GM23338 (cell line): Measurements from ENCODE around the gene C1QA. TPM values are rescaled to one million over a fixed set of nuclear protein-coding genes. Genes with fewer than 3 reads are reported as not detected.

Experiments used
- ATAC-seq: fragments of 200-7000 bp; cut with Tn5 transposase; 3 replicates; pipeline ENCODE4 v1.9.1; 2020
- DNase-seq: peaks from one replicate; pipeline ENCODE4 v3.0.0-alpha.2; 2015; ENCODE audit warnings: low spot score
- H2AFZ ChIP-seq: fragments of 200-600 bp; sonication (generic); 2 replicates; pipeline ENCODE4 v1.8.0; 2016; ENCODE audit warnings: antibody characterized with exemption, mild to moderate bottlenecking, moderate library complexity
- H3F3A ChIP-seq: fragments of 200-600 bp; sonication (generic); replicated peaks from 2 replicates; pipeline ENCODE4 v1.8.0; 2017; ENCODE audit warnings: antibody characterized with exemption, mixed run types, low read depth
- H3K27ac ChIP-seq: fragments of 200-600 bp; sonication (generic); 2 replicates; pipeline ENCODE4 v1.6.1; 2016; ENCODE audit warnings: low read depth
- H3K27me3 ChIP-seq: fragments of 200-600 bp; sonication (generic); 2 replicates; pipeline ENCODE4 v1.8.0; 2016; ENCODE audit warnings: mild to moderate bottlenecking, mixed run types, moderate library complexity; ENCODE audit not compliant: insufficient read depth
- H3K36me3 ChIP-seq: fragments of 200-600 bp; sonication (generic); 2 replicates; pipeline ENCODE4 v1.8.0; 2016; ENCODE audit warnings: mild to moderate bottlenecking; ENCODE audit not compliant: insufficient read depth
- H3K4me1 ChIP-seq: fragments of 200-600 bp; sonication (generic); 2 replicates; pipeline ENCODE4 v1.8.0; 2016; ENCODE audit warnings: mild to moderate bottlenecking, moderate library complexity; ENCODE audit not compliant: insufficient read depth
- H3K4me2 ChIP-seq: fragments of 200-600 bp; sonication (generic); 2 replicates; pipeline ENCODE4 v1.7.1; 2017; ENCODE audit warnings: mixed run types
- H3K4me3 ChIP-seq: fragments of 200-600 bp; sonication (generic); 2 replicates; pipeline ENCODE4 v1.6.1; 2016; ENCODE audit warnings: mixed run types
- H3K79me2 ChIP-seq: fragments of 200-600 bp; sonication (generic); replicated peaks from 2 replicates; pipeline ENCODE4 v1.8.0; 2017; ENCODE audit warnings: mild to moderate bottlenecking; ENCODE audit not compliant: insufficient read depth
- H3K9me2 ChIP-seq: fragments of 200-600 bp; sonication (generic); 2 replicates; pipeline ENCODE4 v1.8.0; 2017; ENCODE audit not compliant: insufficient read depth
- H4K20me1 ChIP-seq: fragments of 200-600 bp; sonication (generic); replicated peaks from 2 replicates; pipeline ENCODE4 v1.8.0; 2017; ENCODE audit warnings: mild to moderate bottlenecking; ENCODE audit not compliant: insufficient read depth
- H3K27ac Mint-ChIP-seq: 2 replicates; pipeline ENCODE4 v1.8.0; 2020; ENCODE audit warnings: inconsistent platforms, mild to moderate bottlenecking, moderate library complexity, mixed read lengths
- H3K27me3 Mint-ChIP-seq: 3 replicates; pipeline ENCODE4 v1.8.0; 2022; ENCODE audit warnings: low read depth, mild to moderate bottlenecking, moderate library complexity, mixed read lengths, inconsistent platforms; ENCODE audit not compliant: insufficient read depth, poor library complexity
- H3K36me3 Mint-ChIP-seq: 3 replicates; pipeline ENCODE4 v1.8.0; 2021; ENCODE audit warnings: low read depth, mild to moderate bottlenecking, inconsistent platforms, moderate library complexity, mixed read lengths
- H3K4me1 Mint-ChIP-seq: 3 replicates; pipeline ENCODE4 v1.8.0; 2020; ENCODE audit warnings: mild to moderate bottlenecking, inconsistent platforms, mixed read lengths
- H3K4me3 Mint-ChIP-seq: 3 replicates; pipeline ENCODE4 v1.8.0; 2021; ENCODE audit warnings: moderate library complexity, mild to moderate bottlenecking, inconsistent platforms, mixed read lengths
- H3K9me3 Mint-ChIP-seq: 3 replicates; pipeline ENCODE4 v1.8.0; 2020; ENCODE audit warnings: moderate library complexity, mild to moderate bottlenecking, inconsistent platforms, mixed read lengths
- CREB1 ChIP-seq: fragments of 250-450 bp; sonication (Bioruptor Pico); IDR thresholded peaks from 2 replicates; pipeline ENCODE4 v1.5.0; 2020; ENCODE audit warnings: low read depth, mild to moderate bottlenecking, moderate library complexity
- ETS1 ChIP-seq: IDR thresholded peaks from 2 replicates; pipeline ENCODE4 v1.6.1; 2016; ENCODE audit warnings: antibody characterized with exemption
- EZH2 ChIP-seq: fragments of 200-600 bp; sonication (generic); IDR thresholded peaks from one replicate; pipeline ENCODE4 v1.8.0; 2017; ENCODE audit warnings: antibody characterized with exemption, mild to moderate bottlenecking, low read depth; ENCODE audit not compliant: unreplicated experiment
- EZH2phosphoT487 ChIP-seq: fragments of 200-600 bp; sonication (generic); IDR thresholded peaks from one replicate; pipeline ENCODE4 v1.8.1; 2018; ENCODE audit warnings: antibody characterized with exemption; ENCODE audit not compliant: unreplicated experiment
- JUNB ChIP-seq: IDR thresholded peaks from one replicate; pipeline ENCODE4 v1.6.1; 2016; ENCODE audit warnings: antibody characterized with exemption; ENCODE audit not compliant: unreplicated experiment
- NANOG ChIP-seq: IDR thresholded peaks from 2 replicates; pipeline ENCODE4 v1.6.1; 2016; ENCODE audit warnings: antibody characterized with exemption, borderline replicate concordance
- POLR2AphosphoS5 ChIP-seq: IDR thresholded peaks from 2 replicates; pipeline ENCODE4 v1.6.1; 2016; ENCODE audit warnings: antibody characterized with exemption, low read depth
- STAT1 ChIP-seq: IDR thresholded peaks from one replicate; pipeline ENCODE4 v1.6.1; 2016; ENCODE audit warnings: antibody characterized with exemption; ENCODE audit not compliant: unreplicated experiment
- ZNF114 ChIP-seq: fragments of 250-450 bp; sonication (Bioruptor Pico); IDR thresholded peaks from 2 replicates; pipeline ENCODE4 v1.5.0; 2020; ENCODE audit warnings: mild to moderate bottlenecking, moderate library complexity
- ZNF462 ChIP-seq: fragments of 250-450 bp; sonication (Bioruptor Pico); IDR thresholded peaks from 2 replicates; pipeline ENCODE4 v1.5.0; 2020; ENCODE audit warnings: mild to moderate bottlenecking, moderate library complexity
- long read RNA-seq: library from polyadenylated mRNA; unstranded; transcript quantifications from one replicate; pipeline ENCODE4 v2.0.0, GENCODE V29; 2020; ENCODE audit not compliant: unreplicated experiment
- polyA plus RNA-seq: library from polyadenylated mRNA; unstranded; fragments of >200 nt; fragmentation: Nextera tagmentation; extraction: Ambion mirVana; gene quantifications from 2 replicates; pipeline ENCODE4 v1.2.1, GENCODE V29; 2016
- total RNA-seq: library from RNA; depleted of rRNA; stranded (reverse); fragments of >200 nt; shearing (Covaris generic); gene quantifications from 2 replicates; pipeline ENCODE4 v1.2.3, GENCODE V29; 2014; rRNA removed

The C1QA gene
- not detected in 2 replicates for total RNA-seq
- polyA plus RNA-seq, result not detected in 2 replicates
- long read RNA-seq, result 0 reads

- Histone ChIP-seq H3K79me2 (no peaks in the 10 kb centered on the region), H3F3A (no peaks in the 10 kb centered on the region), H3K9me2 (no peaks in the 10 kb centered on the region), H3K4me3 (no peak within 1 kb of the TSS), H2AFZ (no peak within 1 kb of the TSS), H3K4me2 (no peak within 1 kb of the TSS), H4K20me1 (no peaks in the 10 kb centered on the region), H3K27ac (no peak within 1 kb of the TSS), H3K27me3 (no peaks in the 10 kb centered on the region), H3K36me3 (no peaks in the 10 kb centered on the region), H3K4me1 (peaks cover 8% of the 10 kb centered on the region)
- Mint-ChIP-seq H3K27me3 (peaks cover 7% of the 10 kb centered on the region), H3K4me1 (peaks cover 12% of the 10 kb centered on the region), H3K9me3 (no peaks in the 10 kb centered on the region; the same call in 2 of the 3 replicates), H3K27ac (no peak within 1 kb of the TSS), H3K36me3 (no peaks in the 10 kb centered on the region), H3K4me3 (no peak within 1 kb of the TSS)
- ATAC-seq (no peak), DNase-seq (no peak)
- TF ChIP-seq POLR2AphosphoS5 (no peak), ETS1 (no peak), ZNF114 (CRISPR knock-in tag) (no peak), CREB1 (CRISPR knock-in tag) (no peak), EZH2phosphoT487 (no peak)
These were observed at the start of gene C1QA for GRCh38 chr1:22636353-22636752. C1QA (plus strand) TSS chr1:22636628; CDS start chr1:22637617, 989 bp downstream.

GRCh38 chr1:22587247-22587646 is 49.2 kb upstream of the C1QA start:
- DNase-seq, result no peak
- Mint-ChIP-seq H3K36me3 (no peaks in the 10 kb centered on the region), H3K4me1 (no peaks in the 10 kb centered on the region), H3K27me3 (peaks cover 3% of the 10 kb centered on the region), H3K4me3 (no peak overlapping the region), H3K27ac (no peak overlapping the region), H3K9me3 (no peaks in the 10 kb centered on the region)
- Histone ChIP-seq H3K36me3 (no peaks in the 10 kb centered on the region), H3K79me2 (no peaks in the 10 kb centered on the region), H2AFZ (no peak overlapping the region), H3K27me3 (no peaks in the 10 kb centered on the region), H3F3A (no peaks in the 10 kb centered on the region), H4K20me1 (no peaks in the 10 kb centered on the region), H3K4me2 (no peak overlapping the region), H3K4me1 (no peaks in the 10 kb centered on the region), H3K9me2 (no peaks in the 10 kb centered on the region), H3K4me3 (no peak overlapping the region), H3K27ac (no peak overlapping the region)
- TF ChIP-seq NANOG (no peak), JUNB (no peak), EZH2 (no peak), STAT1 (no peak), ZNF114 (CRISPR knock-in tag) (no peak), EZH2phosphoT487 (no peak), CREB1 (CRISPR knock-in tag) (no peak), POLR2AphosphoS5 (no peak), ZNF462 (no peak), ETS1 (no peak)
- ATAC-seq, result no peak
